Astrocyte of the spinal cord (primary cell): ENCODE data around the gene MEIS1.

ENCODE experiments used
- DNase-seq: peaks from one replicate; pipeline ENCODE4 v3.0.0; 2011; ENCODE audit warnings: low read depth, low spot score
- H3K4me3 ChIP-seq: 2 replicates; pipeline ENCODE4 v1.5.1; 2011; ENCODE audit warnings: low read depth, mild to moderate bottlenecking, low read length, moderate library complexity
- CTCF ChIP-seq: IDR thresholded peaks from 2 replicates; pipeline ENCODE4 v1.5.1; 2012; ENCODE audit warnings: low read depth, mild to moderate bottlenecking, low read length, inconsistent platforms
- in situ Hi-C: cut with HindIII; loops from 2 replicates; pipeline ENCODE4 v1.10.0; 2017; ENCODE audit warnings: low sequenced_read_pairs

The MEIS1 gene

GRCh38 chr2:66466433-66466832 lies 31.5 kb downstream of the MEIS1 start:
- in situ Hi-C loops, result no loop called here

GRCh38 chr2:66467718-66468117 lies 32.8 kb downstream of the MEIS1 start:
- no peak for DNase-seq
- H3K4me3 ChIP-seq, result no peak overlapping the region
- no peak for TF ChIP-seq CTCF
- in situ Hi-C loops, result no loop called here

More at GRCh38 chr2:66466433-66466832, 31.5 kb downstream of the MEIS1 start:
- TF ChIP-seq CTCF, result no peak
- no peak overlapping the region for H3K4me3 ChIP-seq
- DNase-seq, result no peak

- DNase-seq, result no peak
- in situ Hi-C loops, result no loop called here
- TF ChIP-seq CTCF, result no peak
- H3K4me3 ChIP-seq, result no peak overlapping the region
Measured at GRCh38 chr2:66469214-66469902, 34.4 kb downstream of the MEIS1 start.

- in situ Hi-C loops, result no loop called here
- H3K4me3 ChIP-seq, result no peak overlapping the region
- DNase-seq, result no peak
- no peak for TF ChIP-seq CTCF
Measured at GRCh38 chr2:66470199-66470598, 35.3 kb downstream of the MEIS1 start.

- in situ Hi-C loops, result no loop called here
- no peak for DNase-seq
- no peak for TF ChIP-seq CTCF
- H3K4me3 ChIP-seq, result no peak overlapping the region
Measured at GRCh38 chr2:66472225-66472843, 37.4 kb downstream of the MEIS1 start.

- in situ Hi-C loops, result no loop called here
- H3K4me3 ChIP-seq, result no peak overlapping the region
- no peak for DNase-seq
- TF ChIP-seq CTCF, result no peak
Measured at GRCh38 chr2:66477135-66477842, 42.4 kb downstream of the MEIS1 start.
